GM12891 (cell line): Measurements from ENCODE around the gene GNAQ.

ENCODE experiments used
- PAX5 ChIP-seq: IDR thresholded peaks from 2 replicates; pipeline ENCODE4 v1.6.1; 2011; ENCODE audit warnings: low read length, moderate library complexity, mild to moderate bottlenecking; ENCODE audit not compliant: insufficient read depth, severe bottlenecking
- POLR2A ChIP-seq: IDR thresholded peaks from 2 replicates; pipeline ENCODE4 v1.6.1; 2011; ENCODE audit warnings: low read depth, low read length, control low read depth
- POLR2AphosphoS5 ChIP-seq: IDR thresholded peaks from 2 replicates; pipeline ENCODE4 v1.6.1; 2011; ENCODE audit warnings: low read depth, low read length, control low read depth
- POU2F2 ChIP-seq: IDR thresholded peaks from 2 replicates; pipeline ENCODE4 v1.6.1; 2011; ENCODE audit warnings: low read depth, mild to moderate bottlenecking, control low read depth, low read length, moderate library complexity
- SPI1 ChIP-seq: IDR thresholded peaks from 2 replicates; pipeline ENCODE4 v1.6.1; 2011; ENCODE audit warnings: low read depth, low read length, control low read depth
- TAF1 ChIP-seq: IDR thresholded peaks from 2 replicates; pipeline ENCODE4 v1.6.1; 2011; ENCODE audit warnings: low read depth, low read length, control low read depth

- TF ChIP-seq POLR2A (no peak), POLR2AphosphoS5 (no peak), PAX5 (no peak), TAF1 (no peak), SPI1 (no peak), POU2F2 (no peak)
These were observed 199.8 kb downstream of the GNAQ start for GRCh38 chr9:77831781-77832180.
